Epithelial cell of esophagus (primary cell): ENCODE measurements around the gene ATCAY.

ENCODE experiments used
- DNase-seq: peaks from one replicate; pipeline ENCODE4 v3.0.0; 2010; ENCODE audit warnings: low read depth
- H3K4me3 ChIP-seq: 2 replicates; pipeline ENCODE4 v1.5.1; 2011; ENCODE audit warnings: mild to moderate bottlenecking, low read length, control low read depth
- TF ChIP-seq, protein P1 (sequence below): IDR thresholded peaks from 2 replicates; pipeline ENCODE4 v1.5.1; 2011; ENCODE audit warnings: low read depth, mild to moderate bottlenecking, low read length, control low read depth, inconsistent platforms; ENCODE audit not compliant: insufficient read depth; ENCODE audit errors: missing control alignments

ATCAY gene

GRCh38 chr19:3836887-3837286 is 43.6 kb upstream of the ATCAY start:
- TF ChIP-seq, protein P1, sequence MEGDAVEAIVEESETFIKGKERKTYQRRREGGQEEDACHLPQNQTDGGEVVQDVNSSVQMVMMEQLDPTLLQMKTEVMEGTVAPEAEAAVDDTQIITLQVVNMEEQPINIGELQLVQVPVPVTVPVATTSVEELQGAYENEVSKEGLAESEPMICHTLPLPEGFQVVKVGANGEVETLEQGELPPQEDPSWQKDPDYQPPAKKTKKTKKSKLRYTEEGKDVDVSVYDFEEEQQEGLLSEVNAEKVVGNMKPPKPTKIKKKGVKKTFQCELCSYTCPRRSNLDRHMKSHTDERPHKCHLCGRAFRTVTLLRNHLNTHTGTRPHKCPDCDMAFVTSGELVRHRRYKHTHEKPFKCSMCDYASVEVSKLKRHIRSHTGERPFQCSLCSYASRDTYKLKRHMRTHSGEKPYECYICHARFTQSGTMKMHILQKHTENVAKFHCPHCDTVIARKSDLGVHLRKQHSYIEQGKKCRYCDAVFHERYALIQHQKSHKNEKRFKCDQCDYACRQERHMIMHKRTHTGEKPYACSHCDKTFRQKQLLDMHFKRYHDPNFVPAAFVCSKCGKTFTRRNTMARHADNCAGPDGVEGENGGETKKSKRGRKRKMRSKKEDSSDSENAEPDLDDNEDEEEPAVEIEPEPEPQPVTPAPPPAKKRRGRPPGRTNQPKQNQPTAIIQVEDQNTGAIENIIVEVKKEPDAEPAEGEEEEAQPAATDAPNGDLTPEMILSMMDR: no peak
- no peak overlapping the region for H3K4me3 ChIP-seq
- DNase-seq: no peak

DNA sequence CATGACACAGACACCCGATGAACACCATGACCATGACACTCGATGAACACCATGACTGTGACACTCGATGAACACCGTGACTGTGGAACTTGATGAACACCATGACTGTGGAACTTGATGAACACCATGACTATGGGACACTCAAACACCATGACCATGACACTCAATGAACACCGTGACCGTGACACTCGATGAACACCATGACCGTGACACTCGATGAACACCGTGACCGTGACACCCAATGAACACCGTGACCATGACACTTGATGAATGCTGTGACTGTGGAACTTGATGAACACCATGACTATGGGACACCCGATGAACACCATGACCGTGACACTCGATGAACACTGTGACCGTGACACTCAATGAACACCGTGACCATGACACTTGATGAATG is 43.2 kb upstream of the ATCAY start:
- H3K4me3 ChIP-seq: no peak overlapping the region
- no peak for DNase-seq
- TF ChIP-seq, protein P1: no peak

DNA sequence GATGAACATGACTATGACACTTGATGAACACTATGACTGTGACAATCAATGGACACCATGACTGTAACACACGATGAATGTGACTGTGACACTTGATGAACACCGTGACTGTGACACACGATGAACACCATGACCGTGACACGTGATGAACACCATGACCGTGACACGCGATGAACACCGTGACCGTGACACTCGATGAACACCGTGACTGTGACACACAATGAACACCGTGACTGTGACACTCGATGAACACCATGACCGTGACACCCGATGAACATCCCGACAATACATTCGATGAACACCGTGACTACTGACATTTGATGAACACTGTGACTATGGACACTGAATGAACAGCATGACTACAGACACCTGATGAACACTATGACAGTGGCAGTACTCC is 42.6 kb upstream of the ATCAY start:
- TF ChIP-seq, protein P1: no peak
- DNase-seq: no peak
- H3K4me3 ChIP-seq: no peak overlapping the region

DNA sequence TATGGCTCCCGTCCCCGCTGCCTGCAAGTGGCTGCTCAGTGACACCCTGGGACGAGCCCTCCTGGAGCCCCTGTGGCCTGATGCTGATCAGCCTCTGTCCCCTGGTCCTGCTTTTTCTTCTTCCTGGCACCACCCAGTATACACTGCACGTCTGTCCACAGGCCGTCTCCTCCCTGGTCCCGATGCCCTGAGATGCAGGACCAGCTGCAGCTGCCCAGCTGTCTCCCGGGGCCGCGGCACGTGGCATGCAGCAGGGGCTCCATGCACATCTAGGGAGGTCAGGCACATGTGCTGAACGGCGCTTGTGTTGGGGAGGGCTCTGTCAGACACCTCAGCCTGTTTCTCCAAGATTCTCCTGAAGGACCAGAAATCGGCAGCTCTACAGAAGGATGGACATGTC is 41.8 kb upstream of the ATCAY start:
- no peak for DNase-seq

DNA sequence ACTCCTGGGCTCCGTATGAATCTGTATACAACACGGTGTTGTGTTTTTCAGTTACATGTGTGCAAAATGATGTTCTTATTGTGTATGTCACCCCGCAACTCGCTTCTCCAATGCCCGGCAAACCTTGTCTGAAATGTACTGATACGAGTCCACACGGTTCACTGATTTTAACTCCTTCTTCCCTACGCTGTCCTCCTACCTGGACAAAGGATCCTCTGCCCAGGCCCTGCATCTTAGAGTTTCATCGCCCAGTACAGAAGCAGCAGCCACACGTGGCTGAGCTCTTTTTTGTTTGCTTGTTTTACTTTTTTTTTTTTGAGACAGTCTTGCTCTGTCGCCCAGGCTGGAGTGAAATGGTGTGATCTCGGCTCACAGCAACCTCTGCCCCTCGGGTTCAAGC is 40.5 kb upstream of the ATCAY start:
- DNase-seq: no peak
- H3K4me3 ChIP-seq: no peak overlapping the region
- TF ChIP-seq, protein P1: no peak

More for the DNA sequence above, 41.8 kb upstream of the ATCAY start:
- TF ChIP-seq, protein P1: no peak
- no peak overlapping the region for H3K4me3 ChIP-seq

- no peak overlapping the region for H3K4me3 ChIP-seq
- DNase-seq: no peak
- TF ChIP-seq, protein P1: no peak
Observed at GRCh38 chr19:3840804-3841203, 39.7 kb upstream of the ATCAY start.

GRCh38 chr19:3842948-3843347 is 37.5 kb upstream of the ATCAY start:
- H3K4me3 ChIP-seq: no peak overlapping the region
- TF ChIP-seq, protein P1: no peak

More at GRCh38 chr19:3842948-3843347, 37.5 kb upstream of the ATCAY start:
- no peak for DNase-seq
